ENCODE measurements around the gene AGAP4.
"Not testable (repeated sequence)": the region's sequence is repeated elsewhere in the genome, so short reads cannot be mapped to it uniquely, and the experiment has no call there.

The AGAP4 gene

GRCh38 chr10:45847400-45847799, at the start of gene AGAP4:
AGAP4 (minus strand) TSS chr10:45847500; CDS start chr10:45847347, 153 bp downstream.
- DNase-seq = not testable (repeated sequence)

GRCh38 chr10:45890721-45891120, 43.4 kb upstream of the AGAP4 start:
- not testable (repeated sequence) for DNase-seq

- DNase-seq = not testable (repeated sequence)
Observed at GRCh38 chr10:45889539-45890230, 42.4 kb upstream of the AGAP4 start.

GRCh38 chr10:45882880-45883279, 35.6 kb upstream of the AGAP4 start:
- not testable (repeated sequence) for DNase-seq

GRCh38 chr10:45865404-45865803, 18.1 kb upstream of the AGAP4 start:
- DNase-seq = not testable (repeated sequence)

- not testable (repeated sequence) for DNase-seq
Observed at GRCh38 chr10:45864264-45864663, 17.0 kb upstream of the AGAP4 start.

GRCh38 chr10:45863632-45864031, 16.3 kb upstream of the AGAP4 start:
- DNase-seq = not testable (repeated sequence)

- DNase-seq = not testable (repeated sequence)
Observed at GRCh38 chr10:45857931-45858330, 10.6 kb upstream of the AGAP4 start.

- not testable (repeated sequence) for DNase-seq
Observed at GRCh38 chr10:45848467-45848866, 1.2 kb upstream of the AGAP4 start.

GRCh38 chr10:45822918-45823317, 24.4 kb downstream of the AGAP4 start:
- DNase-seq = not testable (repeated sequence)

- not testable (repeated sequence) for DNase-seq
Observed at GRCh38 chr10:45820107-45820830, 27.0 kb downstream of the AGAP4 start.

GRCh38 chr10:45819552-45819951, 27.7 kb downstream of the AGAP4 start:
- DNase-seq = no peak

- DNase-seq = no peak
Observed at GRCh38 chr10:45817912-45818311, 29.4 kb downstream of the AGAP4 start.

- DNase-seq = no peak
Observed at GRCh38 chr10:45817130-45817859, 30.0 kb downstream of the AGAP4 start.

GRCh38 chr10:45814146-45814545, 33.2 kb downstream of the AGAP4 start:
- not testable (repeated sequence) for DNase-seq

GRCh38 chr10:45812959-45813358, 34.3 kb downstream of the AGAP4 start:
- not testable (repeated sequence) for DNase-seq

- DNase-seq = no peak
Observed at GRCh38 chr10:45811075-45811474, 36.2 kb downstream of the AGAP4 start.

GRCh38 chr10:45809837-45810236, 37.5 kb downstream of the AGAP4 start:
- peak; percentile 7 for DNase-seq

GRCh38 chr10:45804996-45805395, 42.3 kb downstream of the AGAP4 start:
- DNase-seq = not testable (repeated sequence)

GRCh38 chr10:45803060-45804010, 44.0 kb downstream of the AGAP4 start:
- DNase-seq = not testable (repeated sequence)

- not testable (repeated sequence) for DNase-seq
Observed at GRCh38 chr10:45794761-45795160, 52.5 kb downstream of the AGAP4 start.
